ENCODE measurements around the gene MXRA5.
"Not testable (repeated sequence)": the region's sequence is repeated elsewhere in the genome, so short reads cannot be mapped to it uniquely, and the experiment has no call there.

The MXRA5 gene, protein sequence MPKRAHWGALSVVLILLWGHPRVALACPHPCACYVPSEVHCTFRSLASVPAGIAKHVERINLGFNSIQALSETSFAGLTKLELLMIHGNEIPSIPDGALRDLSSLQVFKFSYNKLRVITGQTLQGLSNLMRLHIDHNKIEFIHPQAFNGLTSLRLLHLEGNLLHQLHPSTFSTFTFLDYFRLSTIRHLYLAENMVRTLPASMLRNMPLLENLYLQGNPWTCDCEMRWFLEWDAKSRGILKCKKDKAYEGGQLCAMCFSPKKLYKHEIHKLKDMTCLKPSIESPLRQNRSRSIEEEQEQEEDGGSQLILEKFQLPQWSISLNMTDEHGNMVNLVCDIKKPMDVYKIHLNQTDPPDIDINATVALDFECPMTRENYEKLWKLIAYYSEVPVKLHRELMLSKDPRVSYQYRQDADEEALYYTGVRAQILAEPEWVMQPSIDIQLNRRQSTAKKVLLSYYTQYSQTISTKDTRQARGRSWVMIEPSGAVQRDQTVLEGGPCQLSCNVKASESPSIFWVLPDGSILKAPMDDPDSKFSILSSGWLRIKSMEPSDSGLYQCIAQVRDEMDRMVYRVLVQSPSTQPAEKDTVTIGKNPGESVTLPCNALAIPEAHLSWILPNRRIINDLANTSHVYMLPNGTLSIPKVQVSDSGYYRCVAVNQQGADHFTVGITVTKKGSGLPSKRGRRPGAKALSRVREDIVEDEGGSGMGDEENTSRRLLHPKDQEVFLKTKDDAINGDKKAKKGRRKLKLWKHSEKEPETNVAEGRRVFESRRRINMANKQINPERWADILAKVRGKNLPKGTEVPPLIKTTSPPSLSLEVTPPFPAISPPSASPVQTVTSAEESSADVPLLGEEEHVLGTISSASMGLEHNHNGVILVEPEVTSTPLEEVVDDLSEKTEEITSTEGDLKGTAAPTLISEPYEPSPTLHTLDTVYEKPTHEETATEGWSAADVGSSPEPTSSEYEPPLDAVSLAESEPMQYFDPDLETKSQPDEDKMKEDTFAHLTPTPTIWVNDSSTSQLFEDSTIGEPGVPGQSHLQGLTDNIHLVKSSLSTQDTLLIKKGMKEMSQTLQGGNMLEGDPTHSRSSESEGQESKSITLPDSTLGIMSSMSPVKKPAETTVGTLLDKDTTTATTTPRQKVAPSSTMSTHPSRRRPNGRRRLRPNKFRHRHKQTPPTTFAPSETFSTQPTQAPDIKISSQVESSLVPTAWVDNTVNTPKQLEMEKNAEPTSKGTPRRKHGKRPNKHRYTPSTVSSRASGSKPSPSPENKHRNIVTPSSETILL (N-terminal part only)

GRCh38 chrX:3346501-3347259 lies at the start of gene MXRA5:
TSS of gene MXRA5 (minus strand) at chrX:3346652. CDS start at chrX:3343833, 2,819 bp downstream.
- no peak for DNase-seq

- no peak for DNase-seq
These were observed 47.2 kb upstream of the MXRA5 start for GRCh38 chrX:3393581-3394111.

DNA sequence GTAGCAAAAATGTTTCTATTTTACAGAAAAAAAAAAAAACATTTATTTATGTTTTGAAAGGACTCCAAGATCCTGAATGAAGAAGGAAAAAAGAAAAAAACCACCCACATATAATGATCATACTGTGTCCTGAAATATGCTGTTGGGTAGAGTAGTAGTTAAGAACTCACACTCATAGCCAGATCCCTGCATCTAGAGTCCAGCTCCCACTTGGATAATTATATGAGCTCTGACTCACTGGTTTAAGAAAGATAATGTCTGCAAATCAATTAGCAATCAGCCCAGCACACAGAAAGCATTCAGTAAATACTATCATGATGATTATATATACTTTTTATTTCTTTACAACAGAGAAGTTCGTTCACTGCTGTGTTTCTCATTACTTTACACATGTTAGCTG lies 46.7 kb upstream of the MXRA5 start:
- DNase-seq = no peak

DNA sequence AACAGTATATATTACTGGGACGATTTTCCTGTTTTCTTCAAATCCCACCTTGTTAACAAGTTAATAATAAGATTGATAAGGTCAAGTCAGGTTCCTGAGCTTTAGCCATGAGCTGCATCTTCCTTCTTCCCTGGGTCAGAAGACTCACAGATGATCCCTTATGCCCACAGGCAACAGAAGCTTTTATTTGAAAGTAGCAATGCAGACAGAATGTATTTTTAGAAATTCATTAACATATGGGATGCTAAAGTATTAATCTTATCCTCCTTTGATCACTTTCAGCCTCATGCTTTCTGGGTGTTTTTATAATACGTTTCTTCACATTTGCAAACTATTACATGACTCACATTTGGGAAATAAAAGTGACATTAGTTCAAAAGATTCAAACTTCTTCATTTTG lies 42.0 kb upstream of the MXRA5 start:
- DNase-seq = no peak

GRCh38 chrX:3384327-3384726 lies 37.9 kb upstream of the MXRA5 start:
- no peak for DNase-seq

DNA sequence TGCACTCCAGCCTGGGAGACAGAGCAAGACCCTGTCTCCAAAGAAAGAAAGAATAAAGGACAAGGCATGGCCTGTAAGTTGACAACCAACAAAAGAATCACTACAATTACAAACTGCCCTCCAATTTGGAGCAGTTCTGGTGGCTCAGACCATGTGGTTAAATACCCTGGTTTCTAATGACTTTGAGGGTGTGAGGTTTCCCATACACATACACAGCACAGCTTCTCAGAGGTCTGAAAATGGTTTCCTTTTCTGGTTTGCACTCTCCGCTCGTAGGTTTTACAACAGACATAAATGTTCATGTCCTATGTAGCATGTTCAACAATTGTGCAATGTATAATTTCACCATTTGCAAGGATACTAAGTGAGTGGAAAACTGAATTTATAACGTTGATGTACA lies 34.2 kb upstream of the MXRA5 start:
- DNase-seq = no peak

DNA sequence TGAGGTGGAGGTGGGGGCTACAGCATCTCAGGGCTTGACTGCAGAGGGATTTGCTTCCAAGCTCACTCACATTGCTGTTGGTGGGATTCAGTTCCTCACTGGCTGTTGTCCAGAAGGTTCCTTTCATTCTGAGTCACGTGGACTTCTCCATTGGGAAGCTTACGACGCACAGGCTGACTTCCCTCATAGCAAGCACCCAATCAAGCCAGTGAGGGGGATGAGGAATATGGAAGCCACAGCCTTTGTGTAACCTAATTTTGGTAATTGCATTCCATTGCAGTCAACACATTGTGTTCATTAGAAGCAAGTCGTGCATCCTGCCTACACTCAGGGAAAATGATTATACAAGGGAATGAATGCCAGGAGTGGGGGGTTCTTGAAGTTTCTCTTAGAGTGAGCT lies 32.7 kb upstream of the MXRA5 start:
- DNase-seq = no peak

DNA sequence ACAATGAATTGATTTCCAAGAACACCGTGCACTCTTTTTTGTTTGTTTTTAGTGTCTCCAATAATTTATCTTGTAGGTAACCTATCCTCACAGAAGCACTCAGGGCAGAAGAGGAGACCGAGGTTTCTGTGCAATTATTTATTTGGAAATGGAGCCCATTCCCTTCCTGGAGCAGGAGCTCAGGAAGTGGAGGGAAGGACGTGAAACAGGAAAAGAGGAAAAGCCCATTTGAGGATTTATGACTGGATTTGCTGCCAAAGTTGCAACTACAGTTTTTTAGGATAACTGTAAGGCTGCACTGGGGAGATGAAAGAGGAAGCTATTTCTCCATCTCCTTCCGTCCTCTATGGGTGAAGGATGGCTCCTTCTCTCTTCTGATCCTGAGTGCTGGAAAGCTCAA lies 31.7 kb upstream of the MXRA5 start:
- DNase-seq = no peak

GRCh38 chrX:3377560-3377959 lies 31.1 kb upstream of the MXRA5 start:
- DNase-seq = no peak

GRCh38 chrX:3375878-3376508 lies 29.5 kb upstream of the MXRA5 start:
- not testable (repeated sequence) for DNase-seq

- DNase-seq = no peak
These were observed 27.8 kb upstream of the MXRA5 start for GRCh38 chrX:3374108-3374800.

DNA sequence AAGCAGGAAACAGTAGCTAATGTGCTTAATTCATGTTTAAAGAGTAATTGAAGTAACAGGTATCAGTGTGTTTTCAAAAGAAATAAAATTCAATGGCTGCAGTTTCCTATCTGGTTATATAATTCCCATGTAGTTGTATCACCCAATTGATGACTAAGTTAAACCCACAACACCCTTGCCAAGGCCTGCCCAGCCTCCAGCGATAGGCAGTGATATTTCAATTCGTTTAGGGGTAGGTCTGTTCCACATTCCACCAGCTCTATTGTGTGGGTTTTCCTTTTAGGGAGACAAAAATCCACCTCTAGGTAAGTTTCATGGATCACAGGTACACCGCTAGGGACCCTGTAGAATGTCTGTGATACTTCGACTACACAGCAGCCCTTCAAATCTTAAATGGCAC lies 24.7 kb upstream of the MXRA5 start:
- no peak for DNase-seq

DNA sequence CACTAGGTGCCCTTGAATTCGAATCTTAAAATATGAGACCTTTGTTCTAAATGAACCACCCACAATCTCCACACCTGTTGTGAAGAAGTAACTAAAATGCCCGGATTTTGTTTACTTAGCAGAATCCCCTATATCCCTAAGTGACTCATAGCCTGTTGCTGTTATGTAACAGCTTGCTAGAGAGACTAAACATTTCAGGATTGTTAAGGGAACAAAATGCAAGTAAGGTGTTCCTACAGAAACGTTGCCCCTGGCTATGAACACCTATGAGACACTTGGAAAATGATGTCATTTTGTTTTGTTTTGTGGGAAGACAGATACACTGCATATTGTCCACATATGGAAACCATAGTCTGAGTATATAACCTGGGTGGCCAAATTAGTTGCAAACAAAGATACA lies 24.2 kb upstream of the MXRA5 start:
- no peak for DNase-seq

- DNase-seq = no peak
These were observed 16.5 kb upstream of the MXRA5 start for GRCh38 chrX:3362956-3363355.

DNA sequence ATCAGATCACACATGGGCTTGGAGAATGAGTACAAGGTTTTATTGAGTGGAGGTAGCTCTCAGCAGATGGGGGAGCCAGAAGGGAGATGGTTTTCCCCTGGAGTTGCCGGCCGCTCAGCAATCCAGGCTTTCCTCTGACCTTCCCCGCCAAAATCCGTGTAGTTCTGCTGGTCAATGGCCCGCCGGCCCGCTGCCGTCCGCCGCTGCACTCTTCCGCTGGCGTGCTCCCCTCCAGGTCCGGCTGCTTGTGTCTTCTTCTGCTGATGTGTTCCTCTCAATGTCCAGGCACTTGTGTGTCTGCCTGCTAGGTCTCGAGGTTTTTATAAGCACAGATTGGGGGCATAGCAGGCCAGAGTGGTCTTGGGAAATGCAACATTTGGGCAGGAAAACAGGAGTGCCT lies 14.4 kb upstream of the MXRA5 start:
- DNase-seq = no peak

DNA sequence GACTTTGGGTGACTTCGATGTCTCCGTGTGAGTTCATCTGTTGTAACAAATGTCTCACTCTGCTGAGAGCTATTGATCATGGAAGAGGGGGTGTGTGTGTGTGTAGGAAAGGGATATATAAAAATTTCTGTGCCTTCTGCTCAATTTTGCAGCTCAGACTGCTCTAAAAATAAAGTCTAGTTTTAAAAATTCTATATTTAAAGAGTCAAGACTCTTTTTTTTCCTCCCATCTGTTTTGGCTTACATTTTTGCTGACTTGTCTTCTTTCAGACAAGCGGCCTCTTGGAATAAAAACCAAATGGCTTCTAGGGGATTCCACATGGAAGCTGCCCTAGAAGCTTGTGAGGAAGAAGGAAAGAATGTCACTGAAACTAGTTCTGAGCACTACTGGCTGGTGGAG lies 6.3 kb upstream of the MXRA5 start:
- not testable (repeated sequence) for DNase-seq

GRCh38 chrX:3351276-3351675 lies 4.8 kb upstream of the MXRA5 start:
- no peak for DNase-seq

GRCh38 chrX:3348191-3348590 lies 1.7 kb upstream of the MXRA5 start:
- no peak for DNase-seq

GRCh38 chrX:3345281-3346191 lies 916 bp downstream of the MXRA5 start:
- DNase-seq = no peak

DNA sequence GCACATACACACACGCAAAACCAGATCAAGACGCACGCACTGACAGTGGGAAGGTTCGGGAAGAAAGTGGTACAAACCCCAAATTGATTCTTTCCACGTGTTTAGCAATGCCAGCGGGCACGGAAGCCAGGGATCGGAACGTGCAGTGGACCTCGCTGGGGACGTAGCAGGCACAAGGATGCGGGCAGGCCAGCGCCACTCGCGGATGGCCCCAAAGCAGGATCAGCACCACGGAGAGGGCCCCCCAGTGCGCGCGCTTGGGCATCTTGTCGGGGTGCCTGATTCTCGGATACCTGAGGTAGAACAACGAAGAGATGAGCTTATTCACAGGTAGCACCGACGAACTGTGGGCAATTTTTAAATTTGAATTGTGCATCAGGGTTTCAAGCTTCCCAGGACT lies 2.9 kb downstream of the MXRA5 start:
- not testable (repeated sequence) for DNase-seq
